OCI-LY7 (cell line): ENCODE data around the gene TAS2R8. TPM values are rescaled to one million over a fixed set of nuclear protein-coding genes. Genes with fewer than 3 reads are reported as not detected.

Source experiments
- BruUV-seq: library from RNA; stranded (reverse); fragments of 400-500 nt; replicated peaks from 2 replicates; lab custom pipeline; 2021; lab: Mats Ljungman, UMichigan
- CTCF ChIA-PET: fragments of 300-600 bp; sonication (Branson Sonifier 250); formaldehyde crosslinking; loops from one replicate; lab custom pipeline; 2022; ENCODE audit warnings: antibody characterized with exemption; ENCODE audit not compliant: unreplicated experiment; lab: Charles Lee
- POLR2A ChIA-PET: fragments of 300-600 bp; sonication (Branson Sonifier 250); formaldehyde crosslinking; loops from one replicate; lab custom pipeline; 2022; ENCODE audit warnings: antibody characterized with exemption; lab: Charles Lee
- DNase-seq: peaks from one replicate; pipeline ENCODE4 v3.0.0-alpha.2; 2015; ENCODE audit warnings: low spot score
- H2AFZ ChIP-seq: fragments of 200-600 bp; sonication (generic), shearing (Covaris generic); 2 replicates; pipeline ENCODE4 v1.6.1; 2014; ENCODE audit warnings: mild to moderate bottlenecking, antibody characterized with exemption, low read length, moderate library complexity
- H3K27ac ChIP-seq: fragments of 200-600 bp; sonication (generic); 2 replicates; pipeline ENCODE4 v1.5.1; 2014; ENCODE audit warnings: mixed run types, low read depth, mild to moderate bottlenecking, moderate library complexity, low read length, inconsistent platforms; ENCODE audit not compliant: poor library complexity, severe bottlenecking
- H3K36me3 ChIP-seq: fragments of 200-600 bp; sonication (generic); 2 replicates; pipeline ENCODE4 v1.6.1; 2014; ENCODE audit warnings: mild to moderate bottlenecking, antibody characterized with exemption, low read length, moderate library complexity, mixed read lengths; ENCODE audit not compliant: insufficient read depth
- H3K4me1 ChIP-seq: fragments of 200-600 bp; sonication (generic); 2 replicates; pipeline ENCODE4 v1.5.1; 2014; ENCODE audit warnings: mild to moderate bottlenecking, low read length; ENCODE audit not compliant: insufficient read depth, poor library complexity, severe bottlenecking
- H3K4me2 ChIP-seq: fragments of 200-600 bp; sonication (generic); 2 replicates; pipeline ENCODE4 v1.6.1; 2014; ENCODE audit warnings: mild to moderate bottlenecking, low read length
- H3K4me3 ChIP-seq: fragments of 200-600 bp; sonication (generic); 2 replicates; pipeline ENCODE4 v1.5.1; 2014; ENCODE audit warnings: mild to moderate bottlenecking, low read depth, low read length; ENCODE audit not compliant: poor library complexity, severe bottlenecking
- H3K79me2 ChIP-seq: fragments of 200-600 bp; sonication (generic); 2 replicates; pipeline ENCODE4 v1.6.1; 2016; ENCODE audit warnings: low read depth, mild to moderate bottlenecking, low read length, moderate library complexity, mixed read lengths; ENCODE audit not compliant: insufficient read depth
- H3K9me2 ChIP-seq: fragments of 200-600 bp; sonication (generic); 2 replicates; pipeline ENCODE4 v1.6.1; 2016; ENCODE audit warnings: mild to moderate bottlenecking, low read length, mixed read lengths; ENCODE audit not compliant: insufficient read depth
- H3K9me3 ChIP-seq: fragments of 200-600 bp; sonication (generic); 2 replicates; pipeline ENCODE4 v1.6.1; 2014; ENCODE audit warnings: mild to moderate bottlenecking, mixed run types, low read length, mixed read lengths
- H4K20me1 ChIP-seq: fragments of 200-600 bp; sonication (generic); 2 replicates; pipeline ENCODE4 v1.6.1; 2014; ENCODE audit warnings: mild to moderate bottlenecking, antibody characterized with exemption, low read length, moderate library complexity, mixed read lengths; ENCODE audit not compliant: insufficient read depth
- EZH2phosphoT487 ChIP-seq: fragments of 200-600 bp; sonication (generic); IDR thresholded peaks from 2 replicates; pipeline ENCODE4 v1.6.1; 2018; ENCODE audit warnings: low read depth, borderline replicate concordance, mild to moderate bottlenecking, mixed run types, antibody characterized with exemption, low read length, moderate library complexity, mixed read lengths
- intact Hi-C: fragments of 100-400 bp; cut with micrococcal nuclease; formaldehyde crosslinking; loops from one replicate; pipeline ENCODE4 v1.10.0; 2022; ENCODE audit not compliant: unreplicated experiment
- total RNA-seq, 2 experiments: library from RNA; depleted of rRNA in 1 of 2; stranded (reverse); fragments of >200 nt in 1 of 2; shearing (Covaris generic) in 1 of 2; gene quantifications; 2 replicates each; pipeline ENCODE4 v1.2.3, GENCODE V29; 2014 to 2022
- TF ChIP-seq, protein P1 (sequence below): fragments of 200-600 bp; sonication (generic); conservative IDR thresholded peaks from 2 replicates; pipeline ENCODE4 v1.5.1; 2014; ENCODE audit warnings: mild to moderate bottlenecking, antibody characterized with exemption, low read length, moderate library complexity, mixed read lengths

The TAS2R8 gene
- total RNA-seq, 2 experiments from 2014 or later, result not detected

DNA sequence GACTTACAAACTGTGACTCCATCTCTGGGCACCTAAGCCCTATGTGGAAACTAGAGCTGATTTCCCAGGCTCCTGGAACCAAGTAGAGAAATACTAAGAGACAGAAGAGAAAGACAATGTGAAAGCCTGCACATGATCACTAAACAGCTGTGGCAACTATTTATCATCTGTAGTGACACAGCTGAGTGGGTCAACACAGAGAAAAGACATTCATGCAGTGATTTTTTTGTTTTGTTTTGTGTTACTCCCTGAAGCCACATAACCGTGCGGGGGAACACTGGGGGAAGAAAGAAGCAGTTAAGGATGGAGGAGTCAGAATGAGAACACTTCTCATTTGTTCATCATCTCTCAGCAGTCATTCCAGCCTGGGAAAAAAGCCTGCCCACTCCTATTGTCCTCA lies 40.7 kb upstream of the TAS2R8 start:
- Histone ChIP-seq H3K27ac (no peak overlapping the region), H3K4me2 (no peak overlapping the region), H3K4me3 (no peak overlapping the region), H2AFZ (no peak overlapping the region), H3K36me3 (no peaks in the 10 kb centered on the region), H3K9me3 (no peaks in the 10 kb centered on the region), H4K20me1 (no peaks in the 10 kb centered on the region), H3K9me2 (no peaks in the 10 kb centered on the region), H3K79me2 (no peaks in the 10 kb centered on the region), H3K4me1 (no peaks in the 10 kb centered on the region)
- no peak for DNase-seq
- CTCF ChIA-PET, result no interaction called here
- no peak for TF ChIP-seq EZH2phosphoT487
- TF ChIP-seq, protein P1, sequence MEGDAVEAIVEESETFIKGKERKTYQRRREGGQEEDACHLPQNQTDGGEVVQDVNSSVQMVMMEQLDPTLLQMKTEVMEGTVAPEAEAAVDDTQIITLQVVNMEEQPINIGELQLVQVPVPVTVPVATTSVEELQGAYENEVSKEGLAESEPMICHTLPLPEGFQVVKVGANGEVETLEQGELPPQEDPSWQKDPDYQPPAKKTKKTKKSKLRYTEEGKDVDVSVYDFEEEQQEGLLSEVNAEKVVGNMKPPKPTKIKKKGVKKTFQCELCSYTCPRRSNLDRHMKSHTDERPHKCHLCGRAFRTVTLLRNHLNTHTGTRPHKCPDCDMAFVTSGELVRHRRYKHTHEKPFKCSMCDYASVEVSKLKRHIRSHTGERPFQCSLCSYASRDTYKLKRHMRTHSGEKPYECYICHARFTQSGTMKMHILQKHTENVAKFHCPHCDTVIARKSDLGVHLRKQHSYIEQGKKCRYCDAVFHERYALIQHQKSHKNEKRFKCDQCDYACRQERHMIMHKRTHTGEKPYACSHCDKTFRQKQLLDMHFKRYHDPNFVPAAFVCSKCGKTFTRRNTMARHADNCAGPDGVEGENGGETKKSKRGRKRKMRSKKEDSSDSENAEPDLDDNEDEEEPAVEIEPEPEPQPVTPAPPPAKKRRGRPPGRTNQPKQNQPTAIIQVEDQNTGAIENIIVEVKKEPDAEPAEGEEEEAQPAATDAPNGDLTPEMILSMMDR, result no peak
- intact Hi-C loops, result no loop called here
- no TSS peak for BruUV-seq
- POLR2A ChIA-PET, result interaction anchor here (1.2 kb wide), 1 partner anchor 9 kb away, joined by 4 read pairs; no protein-coding TSS in a partner anchor

DNA sequence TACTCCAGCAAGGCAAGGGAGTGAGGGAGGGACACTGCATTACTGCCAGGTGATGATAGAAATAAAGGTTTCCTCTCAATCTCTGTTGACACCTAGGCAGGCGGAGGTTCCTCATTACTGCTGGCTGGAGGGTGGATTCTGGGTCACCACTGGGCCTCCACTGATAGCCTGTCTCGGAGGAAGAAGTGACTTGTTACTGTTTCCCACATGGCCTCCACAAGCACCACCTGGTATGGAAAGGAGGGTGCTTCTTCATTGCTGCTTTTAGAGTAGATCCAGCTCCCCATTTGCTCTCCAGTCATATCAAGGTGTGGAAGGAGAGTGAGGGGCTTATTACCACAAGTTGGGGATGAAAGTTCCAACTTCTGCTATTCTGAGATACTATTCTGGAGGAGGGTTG lies 35.8 kb upstream of the TAS2R8 start:
- Histone ChIP-seq H3K4me1 (no peaks in the 10 kb centered on the region), H3K4me3 (no peak overlapping the region), H3K79me2 (no peaks in the 10 kb centered on the region), H4K20me1 (no peaks in the 10 kb centered on the region), H2AFZ (no peak overlapping the region), H3K4me2 (no peak overlapping the region), H3K9me2 (no peaks in the 10 kb centered on the region), H3K9me3 (no peaks in the 10 kb centered on the region), H3K36me3 (no peaks in the 10 kb centered on the region), H3K27ac (no peak overlapping the region)
- TF ChIP-seq EZH2phosphoT487, result no peak
- TF ChIP-seq, protein P1, result no peak
- DNase-seq, result no peak
- BruUV-seq, result no TSS peak
- POLR2A ChIA-PET, result interaction anchor here (0.6 kb wide), 1 partner anchor 1252 kb away, joined by 4 read pairs; no protein-coding TSS in a partner anchor
- intact Hi-C loops, result no loop called here
- CTCF ChIA-PET, result no interaction called here

DNA sequence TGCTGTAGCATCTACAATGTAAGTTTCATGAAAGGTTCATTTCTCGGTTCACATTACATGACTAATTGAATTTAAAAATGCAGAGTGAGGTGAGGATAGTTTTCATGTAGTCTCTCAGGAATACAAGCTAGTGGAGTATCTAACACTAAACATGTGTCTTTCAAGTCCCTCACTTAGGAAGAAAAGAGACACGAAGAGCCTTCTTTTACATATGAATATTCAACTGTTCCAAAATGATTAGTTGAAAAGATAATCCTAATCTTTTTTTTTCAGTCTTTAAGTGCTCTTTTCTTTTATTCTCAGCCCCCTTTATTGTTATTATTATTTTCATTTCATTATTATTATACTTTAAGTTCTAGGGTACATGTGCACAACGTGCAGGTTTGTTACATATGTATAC lies 31.4 kb upstream of the TAS2R8 start:
- Histone ChIP-seq H3K9me2 (peaks cover 4% of the 10 kb centered on the region; the same call in 1 of the 2 replicates), H3K36me3 (no peaks in the 10 kb centered on the region), H2AFZ (no peak overlapping the region), H3K4me2 (no peak overlapping the region), H3K79me2 (no peaks in the 10 kb centered on the region), H3K27ac (no peak overlapping the region), H3K4me3 (no peak overlapping the region), H3K4me1 (no peaks in the 10 kb centered on the region), H3K9me3 (no peaks in the 10 kb centered on the region), H4K20me1 (no peaks in the 10 kb centered on the region)
- CTCF ChIA-PET, result no interaction called here
- TF ChIP-seq EZH2phosphoT487, result no peak
- TF ChIP-seq, protein P1, result no peak
- POLR2A ChIA-PET, result interaction anchor here (1.5 kb wide), 1 partner anchor 12 kb away, joined by 5 read pairs; the partner anchor contains the start of gene TAS2R10
- intact Hi-C loops, result no loop called here
- BruUV-seq, result no TSS peak
- no peak for DNase-seq
